ENCODE data around the gene SLC25A36. TPM values are rescaled to one million over a fixed set of nuclear protein-coding genes. Genes with fewer than 3 reads are reported as not detected.

SLC25A36 gene, protein sequence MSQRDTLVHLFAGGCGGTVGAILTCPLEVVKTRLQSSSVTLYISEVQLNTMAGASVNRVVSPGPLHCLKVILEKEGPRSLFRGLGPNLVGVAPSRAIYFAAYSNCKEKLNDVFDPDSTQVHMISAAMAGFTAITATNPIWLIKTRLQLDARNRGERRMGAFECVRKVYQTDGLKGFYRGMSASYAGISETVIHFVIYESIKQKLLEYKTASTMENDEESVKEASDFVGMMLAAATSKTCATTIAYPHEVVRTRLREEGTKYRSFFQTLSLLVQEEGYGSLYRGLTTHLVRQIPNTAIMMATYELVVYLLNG
- 171 TPM for polyA plus RNA-seq (2013)

GRCh38 chr3:140941434-140942220, at the start of gene SLC25A36:
TSS of gene SLC25A36 (plus strand) at chr3:140941836. CDS start at chr3:140942055, 219 bp downstream.
- POLR2A ChIA-PET: interaction anchor here (0.8 kb wide), 1 partner anchor 41 kb away, joined by 3 read pairs; no protein-coding TSS in a partner anchor
- WGBS (ENCODE audit: insufficient coverage): 0% methylated on average over 45 of the region's 72 CpGs
- H3K27me3 ChIP-seq (replicated peaks in 2 of 5; ENCODE audit: control insufficient read depth in 4 of 5, insufficient read depth in 5 of 5, low read length in 4 of 5): no peaks in the 10 kb centered on the region
- H3K9me3 ChIP-seq (ENCODE audit: control extremely low read depth in 1 of 5, control insufficient read depth in 4 of 5, insufficient read depth in 2 of 5, low read depth in 1 of 5, low read length in 4 of 5): no peaks in the 10 kb centered on the region
- DNase-seq: peak; percentile 99
- peaks cover 11 to 31% (median 14%) of the 10 kb centered on the region in 4 experiments for H3K4me1 ChIP-seq (ENCODE audit: control extremely low read depth in 1 of 4, control insufficient read depth in 4 of 4, insufficient read depth in 4 of 4, low read length in 3 of 4)
- H3K4me3 ChIP-seq (ENCODE audit: control insufficient read depth in 1 of 7, extremely low read depth in 1 of 7, insufficient read depth in 4 of 7, low read depth in 2 of 7, low read length in 6 of 7): peak within 1 kb of the TSS; percentile 85 to 97 (median 95)
- H3K27ac ChIP-seq (ENCODE audit: insufficient read depth in 1 of 2, low read depth in 1 of 2, low read length in 2 of 2, poor library complexity in 1 of 2, severe bottlenecking in 2 of 2): peak within 1 kb of the TSS; percentile 94 to 97
- CTCF ChIA-PET: no interaction called here
- H3K36me3 ChIP-seq (ENCODE audit: control insufficient read depth in 4 of 4, insufficient read depth in 4 of 4, low read length in 3 of 4): no peaks in the 10 kb centered on the region

DNA sequence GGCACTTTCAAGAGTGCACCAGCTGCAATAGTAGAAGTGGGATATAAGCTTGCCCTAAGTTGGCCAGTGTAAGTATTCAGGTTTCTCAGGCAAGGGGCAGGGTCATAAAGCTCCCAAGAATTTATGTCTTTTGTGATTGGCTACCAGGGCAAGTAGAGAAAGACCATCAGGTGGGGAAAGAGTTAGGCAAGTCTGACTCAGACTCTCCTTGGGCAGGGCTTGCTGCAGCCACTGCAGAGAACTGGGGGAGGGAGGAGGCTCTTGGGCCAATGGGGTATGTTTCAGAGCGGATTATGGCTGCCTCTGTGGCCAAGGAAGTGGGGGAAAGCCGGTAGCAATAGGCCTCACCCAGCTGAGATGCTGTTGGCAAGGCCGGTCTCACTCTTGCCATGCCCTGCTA, 44.6 kb upstream of the SLC25A36 start:
- Histone ChIP-seq H3K4me3 (ENCODE audit: control insufficient read depth in 1 of 7, extremely low read depth in 1 of 7, insufficient read depth in 4 of 7, low read depth in 2 of 7, low read length in 6 of 7) (no peak overlapping the region), H3K4me1 (ENCODE audit: control extremely low read depth in 1 of 4, control insufficient read depth in 4 of 4, insufficient read depth in 4 of 4, low read length in 3 of 4) (no peaks in the 10 kb centered on the region), H3K36me3 (ENCODE audit: control insufficient read depth in 4 of 4, insufficient read depth in 4 of 4, low read length in 3 of 4) (no peaks in the 10 kb centered on the region), H3K9me3 (ENCODE audit: control extremely low read depth in 1 of 5, control insufficient read depth in 4 of 5, insufficient read depth in 2 of 5, low read depth in 1 of 5, low read length in 4 of 5) (peaks cover 0 to 2% (median 0%) of the 10 kb centered on the region in 5 experiments), H3K27me3 (replicated peaks in 2 of 5; ENCODE audit: control insufficient read depth in 4 of 5, insufficient read depth in 5 of 5, low read length in 4 of 5) (peaks cover 0 to 2% (median 0%) of the 10 kb centered on the region in 5 experiments), H3K27ac (ENCODE audit: insufficient read depth in 1 of 2, low read depth in 1 of 2, low read length in 2 of 2, poor library complexity in 1 of 2, severe bottlenecking in 2 of 2) (no peak overlapping the region)
- POLR2A ChIA-PET: no interaction called here
- 50% methylated on average over 2 of the region's 3 CpGs for WGBS (ENCODE audit: insufficient coverage)
- CTCF ChIA-PET: interaction anchor here (0.6 to 3.4 kb wide), 6 partner anchors 9 to 104 kb away, joined by 3 to 11 read pairs (median 4); no protein-coding TSS in a partner anchor
- DNase-seq: no peak

GRCh38 chr3:140898340-140899180, 43.1 kb upstream of the SLC25A36 start:
- H3K4me1 ChIP-seq (ENCODE audit: control extremely low read depth in 1 of 4, control insufficient read depth in 4 of 4, insufficient read depth in 4 of 4, low read length in 3 of 4): no peaks in the 10 kb centered on the region
- no peak overlapping the region for H3K4me3 ChIP-seq (ENCODE audit: control insufficient read depth in 1 of 7, extremely low read depth in 1 of 7, insufficient read depth in 4 of 7, low read depth in 2 of 7, low read length in 6 of 7)
- CTCF ChIA-PET: interaction anchor here (0.6 to 3.4 kb wide), 10 partner anchors 8 to 293 kb away, joined by 3 to 11 read pairs (median 4); no protein-coding TSS in a partner anchor
- DNase-seq: peak; percentile 46 to 79 (median 78)
- WGBS (ENCODE audit: insufficient coverage): 0% methylated on average over 1 of the region's 3 CpGs
- peaks cover 0 to 2% (median 0%) of the 10 kb centered on the region in 5 experiments for H3K27me3 ChIP-seq (replicated peaks in 2 of 5; ENCODE audit: control insufficient read depth in 4 of 5, insufficient read depth in 5 of 5, low read length in 4 of 5)
- no peak overlapping the region for H3K27ac ChIP-seq (ENCODE audit: insufficient read depth in 1 of 2, low read depth in 1 of 2, low read length in 2 of 2, poor library complexity in 1 of 2, severe bottlenecking in 2 of 2)
- no peaks in the 10 kb centered on the region for H3K36me3 ChIP-seq (ENCODE audit: control insufficient read depth in 4 of 4, insufficient read depth in 4 of 4, low read length in 3 of 4)
- POLR2A ChIA-PET: no interaction called here
- H3K9me3 ChIP-seq (ENCODE audit: control extremely low read depth in 1 of 5, control insufficient read depth in 4 of 5, insufficient read depth in 2 of 5, low read depth in 1 of 5, low read length in 4 of 5): peaks cover 0 to 2% (median 0%) of the 10 kb centered on the region in 5 experiments

DNA sequence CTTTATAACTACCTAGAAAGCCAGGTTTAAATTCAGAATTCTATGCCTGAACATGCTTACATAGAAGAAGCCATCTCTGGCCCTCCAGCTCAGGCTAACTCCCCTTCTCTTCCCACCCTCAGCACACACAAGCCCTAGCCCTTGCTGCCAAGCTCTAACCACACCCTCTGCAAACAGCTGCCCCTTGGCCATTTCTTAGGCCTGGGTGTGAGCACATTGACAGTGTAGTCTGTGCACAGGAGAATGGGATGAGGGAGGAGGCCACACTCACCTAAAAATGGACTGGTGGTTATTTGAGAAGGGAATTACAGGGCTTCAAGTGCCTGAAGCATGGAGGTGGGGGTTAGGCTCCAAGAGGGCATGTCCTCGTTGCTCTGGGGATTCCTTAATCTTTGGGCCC, 42.3 kb upstream of the SLC25A36 start:
- H3K4me3 ChIP-seq (ENCODE audit: control insufficient read depth in 1 of 7, extremely low read depth in 1 of 7, insufficient read depth in 4 of 7, low read depth in 2 of 7, low read length in 6 of 7): no peak overlapping the region
- CTCF ChIA-PET: interaction anchor here (0.7 to 1.9 kb wide), 5 partner anchors 7 to 293 kb away, joined by 3 to 11 read pairs (median 4); no protein-coding TSS in a partner anchor
- 100% methylated on average over 1 of the region's 1 CpG for WGBS (ENCODE audit: insufficient coverage)

GRCh38 chr3:140902791-140903190, 38.8 kb upstream of the SLC25A36 start:
- no peaks in the 10 kb centered on the region for H3K4me1 ChIP-seq (ENCODE audit: control extremely low read depth in 1 of 4, control insufficient read depth in 4 of 4, insufficient read depth in 4 of 4, low read length in 3 of 4)
- no peak overlapping the region for H3K4me3 ChIP-seq (ENCODE audit: control insufficient read depth in 1 of 7, extremely low read depth in 1 of 7, insufficient read depth in 4 of 7, low read depth in 2 of 7, low read length in 6 of 7)
- no peaks in the 10 kb centered on the region for H3K9me3 ChIP-seq (ENCODE audit: control extremely low read depth in 1 of 5, control insufficient read depth in 4 of 5, insufficient read depth in 2 of 5, low read depth in 1 of 5, low read length in 4 of 5)
- no peaks in the 10 kb centered on the region for H3K36me3 ChIP-seq (ENCODE audit: control insufficient read depth in 4 of 4, insufficient read depth in 4 of 4, low read length in 3 of 4)
- no peak for DNase-seq
- POLR2A ChIA-PET: interaction anchor here (0.7 kb wide), 1 partner anchor 810 kb away, joined by 3 read pairs; no protein-coding TSS in a partner anchor
- H3K27me3 ChIP-seq (replicated peaks in 2 of 5; ENCODE audit: control insufficient read depth in 4 of 5, insufficient read depth in 5 of 5, low read length in 4 of 5): no peaks in the 10 kb centered on the region
- CTCF ChIA-PET: interaction anchor here (0.7 kb wide), 1 partner anchor 94 kb away, joined by 3 read pairs; no protein-coding TSS in a partner anchor
- H3K27ac ChIP-seq (ENCODE audit: insufficient read depth in 1 of 2, low read depth in 1 of 2, low read length in 2 of 2, poor library complexity in 1 of 2, severe bottlenecking in 2 of 2): no peak overlapping the region

More for the DNA sequence above, 42.3 kb upstream of the SLC25A36 start:
- no peak for DNase-seq
- H3K27me3 ChIP-seq (replicated peaks in 2 of 5; ENCODE audit: control insufficient read depth in 4 of 5, insufficient read depth in 5 of 5, low read length in 4 of 5): no peaks in the 10 kb centered on the region
- POLR2A ChIA-PET: no interaction called here
- no peak overlapping the region for H3K27ac ChIP-seq (ENCODE audit: insufficient read depth in 1 of 2, low read depth in 1 of 2, low read length in 2 of 2, poor library complexity in 1 of 2, severe bottlenecking in 2 of 2)
- peaks cover 0 to 2% (median 0%) of the 10 kb centered on the region in 5 experiments for H3K9me3 ChIP-seq (ENCODE audit: control extremely low read depth in 1 of 5, control insufficient read depth in 4 of 5, insufficient read depth in 2 of 5, low read depth in 1 of 5, low read length in 4 of 5)
- H3K36me3 ChIP-seq (ENCODE audit: control insufficient read depth in 4 of 4, insufficient read depth in 4 of 4, low read length in 3 of 4): no peaks in the 10 kb centered on the region
- H3K4me1 ChIP-seq (ENCODE audit: control extremely low read depth in 1 of 4, control insufficient read depth in 4 of 4, insufficient read depth in 4 of 4, low read length in 3 of 4): no peaks in the 10 kb centered on the region

- Histone ChIP-seq H3K4me1 (ENCODE audit: control extremely low read depth in 1 of 4, control insufficient read depth in 4 of 4, insufficient read depth in 4 of 4, low read length in 3 of 4) (no peaks in the 10 kb centered on the region), H3K9me3 (ENCODE audit: control extremely low read depth in 1 of 5, control insufficient read depth in 4 of 5, insufficient read depth in 2 of 5, low read depth in 1 of 5, low read length in 4 of 5) (no peaks in the 10 kb centered on the region), H3K27me3 (replicated peaks in 2 of 5; ENCODE audit: control insufficient read depth in 4 of 5, insufficient read depth in 5 of 5, low read length in 4 of 5) (no peaks in the 10 kb centered on the region), H3K27ac (ENCODE audit: insufficient read depth in 1 of 2, low read depth in 1 of 2, low read length in 2 of 2, poor library complexity in 1 of 2, severe bottlenecking in 2 of 2) (no peak overlapping the region), H3K36me3 (ENCODE audit: control insufficient read depth in 4 of 4, insufficient read depth in 4 of 4, low read length in 3 of 4) (no peaks in the 10 kb centered on the region), H3K4me3 (ENCODE audit: control insufficient read depth in 1 of 7, extremely low read depth in 1 of 7, insufficient read depth in 4 of 7, low read depth in 2 of 7, low read length in 6 of 7) (no peak overlapping the region)
- ChIA-PET CTCF (interaction anchor here (0.7 kb wide), 1 partner anchor 93 kb away, joined by 3 read pairs; no protein-coding TSS in a partner anchor), POLR2A (interaction anchor here (0.7 kb wide), 1 partner anchor 810 kb away, joined by 3 read pairs; no protein-coding TSS in a partner anchor)
- DNase-seq: no peak
Observed at GRCh38 chr3:140903196-140903595, 38.4 kb upstream of the SLC25A36 start.
